DMS114 treated with DMSO at 0.1 percent for 48 hours (cell line): Measurements from ENCODE around the gene CPLANE2.
A peak's percentile ranks its signal among the peaks of the same experiment; 100 is the strongest.
"Not testable (repeated sequence)": the region's sequence is repeated elsewhere in the genome, so short reads cannot be mapped to it uniquely, and the experiment has no call there.

ENCODE experiments used
- DNase-seq: peaks from one replicate; lab custom pipeline; 2025; ENCODE audit not compliant: unreplicated experiment; lab: John Stamatoyannopoulos, UW

CPLANE2 gene

GRCh38 chr1:16249596-16250241 is 12.7 kb upstream of the CPLANE2 start:
- no peak for DNase-seq

- DNase-seq = no peak
Observed at GRCh38 chr1:16248603-16249516, 11.9 kb upstream of the CPLANE2 start.

- no peak for DNase-seq
Observed at GRCh38 chr1:16248007-16248436, 11.0 kb upstream of the CPLANE2 start.

GRCh38 chr1:16247441-16247840 is 10.5 kb upstream of the CPLANE2 start:
- no peak for DNase-seq

- no peak for DNase-seq
Observed at GRCh38 chr1:16246961-16247360, 10.0 kb upstream of the CPLANE2 start.

- DNase-seq = not testable (repeated sequence)
Observed at GRCh38 chr1:16246239-16246638, 9.3 kb upstream of the CPLANE2 start.

- DNase-seq = no peak
Observed at GRCh38 chr1:16245476-16246196, 8.7 kb upstream of the CPLANE2 start.

GRCh38 chr1:16244650-16245285 is 7.8 kb upstream of the CPLANE2 start:
- no peak for DNase-seq

GRCh38 chr1:16243936-16244649 is 7.1 kb upstream of the CPLANE2 start:
- DNase-seq = peak; percentile 67

- DNase-seq = no peak
Observed at GRCh38 chr1:16243215-16243610, 6.2 kb upstream of the CPLANE2 start.

GRCh38 chr1:16242556-16243214 is 5.7 kb upstream of the CPLANE2 start:
- DNase-seq = no peak

- DNase-seq = no peak
Observed at GRCh38 chr1:16241221-16241708, 4.3 kb upstream of the CPLANE2 start.

GRCh38 chr1:16239972-16240491 is 3.0 kb upstream of the CPLANE2 start:
- no peak for DNase-seq

- DNase-seq = no peak
Observed at GRCh38 chr1:16237343-16237830, 404 bp upstream of the CPLANE2 start.

GRCh38 chr1:16235944-16236510 is 956 bp downstream of the CPLANE2 start:
- peak; percentile 43 for DNase-seq

- no peak for DNase-seq
Observed at GRCh38 chr1:16235347-16235746, 1.6 kb downstream of the CPLANE2 start.

- DNase-seq = no peak
Observed at GRCh38 chr1:16233431-16233830, 3.6 kb downstream of the CPLANE2 start.

- DNase-seq = no peak
Observed at GRCh38 chr1:16232316-16232710, 4.7 kb downstream of the CPLANE2 start.
